A673 (cell line): ENCODE measurements around the gene AMMECR1.

ENCODE experiments used
- CTCF ChIP-seq: fragments of 300-800, 200-600 bp; sonication (generic); conservative IDR thresholded peaks from 2 replicates; pipeline ENCODE4 v1.5.1; 2017; ENCODE audit warnings: low read depth, mild to moderate bottlenecking, antibody characterized with exemption, low read length, moderate library complexity, mixed read lengths
- EZH2 ChIP-seq: fragments of 200-600 bp; sonication (generic); IDR thresholded peaks from 2 replicates; pipeline ENCODE4 v1.6.1; 2017; ENCODE audit warnings: borderline replicate concordance, low read depth, mild to moderate bottlenecking, mixed read lengths, antibody characterized with exemption, low read length; ENCODE audit not compliant: poor library complexity, severe bottlenecking

GRCh38 chrX:110155759-110156158 is 162.1 kb downstream of the AMMECR1 start:
- TF ChIP-seq CTCF (no peak), EZH2 (no peak)
